Inflammatory macrophage treated with lipopolysaccharide for 4 hours (primary cell): Measurements from ENCODE around the gene LILRB2.
"Not testable (repeated sequence)": the region's sequence is repeated elsewhere in the genome, so short reads cannot be mapped to it uniquely, and the experiment has no call there.

Source experiments
- DNase-seq: peaks from one replicate; pipeline ENCODE4 v3.0.0-alpha.2; 2020

The LILRB2 gene

DNA sequence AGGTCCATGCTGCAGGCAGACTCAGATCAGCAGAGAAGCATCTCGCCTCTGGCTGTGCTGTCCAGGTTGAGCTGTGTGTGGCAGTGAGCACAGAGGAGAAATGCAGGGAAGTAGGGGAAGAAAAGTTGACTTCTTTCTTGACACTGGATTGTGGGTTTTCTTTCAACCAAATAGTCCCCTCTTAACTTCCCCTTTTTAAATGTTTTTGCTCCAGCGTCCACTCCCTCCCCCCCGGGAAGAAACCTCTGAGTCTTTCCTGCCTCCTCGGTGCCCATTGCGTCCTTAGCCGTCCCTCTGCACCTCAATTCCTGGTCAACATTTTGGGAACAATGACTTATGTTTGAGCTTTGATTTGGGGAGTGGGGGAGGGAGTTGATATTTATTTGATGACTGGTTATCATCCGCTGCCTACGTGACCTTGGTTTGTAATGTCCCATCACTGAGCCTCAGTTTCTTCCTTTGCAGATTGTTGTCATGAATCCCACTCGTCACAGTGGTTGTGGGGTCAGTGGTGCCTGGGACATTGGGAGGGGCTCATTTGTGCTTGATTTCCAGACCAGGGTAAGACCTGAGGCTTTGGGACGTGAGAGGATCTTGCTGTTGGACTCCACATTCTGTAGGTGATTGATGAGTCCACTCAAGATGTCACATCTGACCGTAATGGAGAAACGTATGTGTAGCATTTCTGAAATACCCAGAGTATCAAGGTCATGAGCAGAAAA is at the start of gene LILRB2:
Gene LILRB2 (minus strand): TSS at position 104 of the 722 bp plus-strand sequence. CDS start 614 bp downstream, outside the sequence.
- peak; percentile 68 for DNase-seq

DNA sequence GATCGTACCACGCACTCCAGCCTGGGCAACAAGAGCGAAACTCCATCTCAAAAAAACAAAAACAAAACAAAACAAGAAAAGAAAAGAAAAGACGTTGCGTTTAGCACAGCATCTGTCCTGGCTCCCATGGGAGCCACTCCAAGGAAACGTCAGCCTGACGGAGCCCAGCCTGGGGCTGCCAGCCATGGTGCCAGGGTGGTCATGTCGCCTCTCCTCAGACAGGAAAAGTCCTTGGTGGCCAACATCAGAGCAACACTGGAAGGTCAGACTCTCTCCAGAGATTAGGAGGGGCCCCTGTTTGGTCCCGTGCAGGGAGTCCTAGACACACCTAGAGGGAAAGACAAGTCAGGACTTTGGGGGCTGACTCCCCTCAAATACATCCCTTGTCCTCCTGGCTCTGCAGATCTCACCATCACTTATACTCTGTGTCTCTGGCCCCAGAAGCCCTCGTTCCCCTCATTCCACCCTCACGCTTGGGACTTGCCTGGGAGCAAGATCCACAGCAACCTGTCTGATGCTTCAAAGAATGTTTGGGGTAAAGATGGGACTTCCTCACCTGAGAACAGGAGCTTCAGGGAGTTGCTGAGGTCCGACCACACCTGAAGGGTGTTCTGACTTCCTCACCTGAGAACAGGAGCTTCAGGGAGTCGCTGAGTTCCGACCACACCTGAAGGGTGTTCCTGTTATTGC is 48.7 kb upstream of the LILRB2 start:
- DNase-seq, result no peak

DNA sequence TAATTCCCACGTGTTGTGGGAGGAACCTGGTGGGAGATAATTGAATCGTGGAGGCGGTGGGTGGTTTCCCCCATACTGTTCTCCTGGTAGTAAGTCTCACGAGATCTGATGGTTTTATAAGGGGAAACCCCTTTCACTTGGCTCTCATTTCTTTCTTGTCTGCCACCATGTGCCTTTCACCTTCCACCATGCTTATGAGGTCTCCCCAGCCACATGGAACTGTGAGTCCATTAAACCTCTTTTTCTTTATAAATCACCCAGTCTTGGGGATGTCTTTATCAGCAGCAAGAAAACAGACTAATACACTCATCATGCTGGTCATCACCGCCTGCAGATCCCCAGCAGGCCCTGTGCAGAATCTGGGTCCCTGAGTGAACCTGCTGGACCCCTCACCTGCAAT is 47.9 kb upstream of the LILRB2 start:
- not testable (repeated sequence) for DNase-seq

DNA sequence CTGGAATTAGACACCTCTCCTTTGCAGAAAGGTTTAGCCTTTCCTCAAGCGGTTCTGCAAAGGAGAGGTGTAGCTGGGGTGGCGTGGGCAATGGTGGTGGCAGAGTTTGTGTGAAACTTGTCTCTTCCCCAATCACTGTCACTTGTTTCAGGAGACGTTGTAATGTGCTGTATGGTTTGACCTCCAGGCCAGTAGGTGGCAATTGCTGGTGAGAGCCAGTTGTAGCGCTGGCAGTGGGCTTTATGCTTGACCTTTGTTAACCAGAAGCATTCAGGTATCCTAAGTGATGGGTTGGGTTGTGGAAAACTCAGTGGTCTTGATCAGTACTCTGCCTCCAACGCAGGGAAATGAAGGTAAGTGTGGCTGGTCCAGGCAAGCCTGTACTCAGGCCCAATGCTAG is 44.7 kb upstream of the LILRB2 start:
- no peak for DNase-seq

DNA sequence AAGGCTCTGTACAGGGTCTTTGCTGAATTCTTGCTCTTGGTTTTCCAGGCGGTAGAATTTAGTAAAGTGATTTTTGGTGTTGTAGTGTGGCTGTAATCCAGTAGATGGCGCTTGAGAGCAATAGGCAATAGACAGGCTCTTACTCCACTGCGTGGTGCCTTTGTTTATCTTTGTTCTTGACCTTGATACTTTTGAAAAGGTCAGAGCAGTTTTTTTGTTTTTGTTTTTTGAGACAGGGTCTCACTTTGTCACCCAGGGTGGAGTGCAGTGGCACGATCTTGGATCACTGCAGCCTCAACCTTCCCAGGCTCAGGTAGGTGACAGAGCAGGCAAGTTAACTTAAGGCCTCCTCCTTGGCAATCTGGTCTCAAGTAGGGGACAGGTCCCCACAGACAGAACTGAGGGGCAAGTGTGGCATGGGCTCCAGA is 44.3 kb upstream of the LILRB2 start:
- peak; percentile 62 for DNase-seq

DNA sequence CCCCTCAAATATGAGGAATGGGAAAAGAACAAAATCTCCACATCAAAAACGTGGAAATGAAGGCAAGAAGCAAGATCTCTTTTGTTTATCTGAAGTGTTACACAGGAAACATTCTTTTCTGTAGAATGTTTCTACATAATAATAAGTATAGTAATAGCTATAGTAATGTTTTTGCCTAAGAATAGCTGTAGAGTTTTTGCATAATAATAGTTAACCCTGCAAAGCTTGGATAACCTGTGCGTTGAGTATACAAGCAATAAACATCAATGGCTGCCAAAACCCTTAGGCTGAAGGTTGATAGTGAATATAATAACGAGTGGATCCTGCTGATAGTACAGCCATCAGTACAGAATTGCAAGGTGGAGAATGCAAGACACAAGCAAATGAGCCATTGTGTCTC is 43.2 kb upstream of the LILRB2 start:
- DNase-seq, result no peak

DNA sequence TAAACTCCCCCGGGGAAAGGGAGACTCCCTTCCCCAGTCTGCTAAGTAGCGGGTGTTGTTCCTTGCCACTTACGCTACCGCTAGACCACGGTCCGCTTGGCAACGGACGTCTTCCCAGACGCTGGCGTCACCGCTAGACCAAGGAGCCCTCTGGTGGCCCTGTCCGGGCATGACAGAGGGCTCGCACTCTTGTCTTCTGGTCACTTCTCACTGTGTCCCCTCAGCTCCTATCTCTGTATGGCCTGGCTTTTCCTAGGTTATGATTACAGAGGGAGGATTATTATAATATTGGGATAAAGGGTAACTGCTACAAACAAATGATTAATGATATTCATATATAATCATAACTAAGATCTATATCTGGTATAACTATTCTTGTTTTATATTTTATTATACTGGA is 42.0 kb upstream of the LILRB2 start:
- DNase-seq, result not testable (repeated sequence)

DNA sequence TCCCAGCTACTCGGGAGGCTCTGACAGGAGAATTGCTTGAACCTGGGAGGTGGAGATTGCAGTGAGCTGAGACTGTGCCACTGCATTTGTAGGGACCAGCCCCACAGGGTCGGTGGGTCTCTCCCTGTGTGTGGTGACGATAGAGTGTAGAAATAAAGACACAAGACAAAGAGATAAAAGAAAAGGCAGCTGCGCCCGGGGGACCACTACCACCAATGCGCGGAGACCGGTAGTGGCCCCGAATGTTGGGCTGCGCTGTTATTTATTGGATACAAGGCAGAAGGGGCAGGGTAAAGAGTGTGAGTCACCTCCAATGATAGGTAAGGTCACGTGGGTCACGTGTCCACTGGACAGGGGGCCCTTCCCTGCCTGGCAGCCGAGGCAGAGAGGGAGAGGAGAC is 41.4 kb upstream of the LILRB2 start:
- not testable (repeated sequence) for DNase-seq

DNA sequence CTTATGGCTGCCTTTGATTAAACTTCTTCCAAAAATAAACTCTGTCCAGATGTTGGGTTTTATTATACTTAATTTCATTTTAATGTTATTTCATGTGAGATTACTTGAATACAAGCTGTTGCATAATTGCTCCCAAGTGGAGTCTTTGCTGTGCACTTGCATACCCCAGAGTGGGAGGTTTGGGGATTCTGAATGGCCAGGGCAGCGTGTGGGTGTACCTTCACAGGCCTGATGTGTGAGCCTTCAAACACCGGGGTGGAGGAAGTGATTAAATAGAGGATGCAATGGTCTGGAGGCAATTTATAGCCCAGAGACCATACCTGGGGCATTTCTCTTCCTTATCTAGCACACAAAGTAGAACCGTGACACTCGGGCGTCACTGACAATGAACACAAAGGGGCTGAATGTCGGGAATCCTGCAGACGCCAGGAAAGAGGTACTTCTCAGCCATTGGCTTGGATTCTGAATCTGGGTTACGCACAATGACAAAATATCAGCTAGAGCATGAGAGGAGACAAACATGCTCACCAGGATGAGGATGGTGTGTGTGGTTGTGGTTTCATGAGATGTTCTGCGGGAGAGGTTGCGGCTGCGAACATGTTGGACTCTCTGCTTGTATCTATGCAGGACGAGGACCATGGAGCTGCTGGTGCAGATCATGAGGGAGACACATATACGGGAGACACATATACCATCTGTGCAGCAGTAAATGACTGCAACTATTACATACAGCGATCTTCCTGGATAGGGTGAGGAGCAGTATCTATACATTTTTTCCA is 39.2 kb upstream of the LILRB2 start:
- DNase-seq, result peak; percentile 34

DNA sequence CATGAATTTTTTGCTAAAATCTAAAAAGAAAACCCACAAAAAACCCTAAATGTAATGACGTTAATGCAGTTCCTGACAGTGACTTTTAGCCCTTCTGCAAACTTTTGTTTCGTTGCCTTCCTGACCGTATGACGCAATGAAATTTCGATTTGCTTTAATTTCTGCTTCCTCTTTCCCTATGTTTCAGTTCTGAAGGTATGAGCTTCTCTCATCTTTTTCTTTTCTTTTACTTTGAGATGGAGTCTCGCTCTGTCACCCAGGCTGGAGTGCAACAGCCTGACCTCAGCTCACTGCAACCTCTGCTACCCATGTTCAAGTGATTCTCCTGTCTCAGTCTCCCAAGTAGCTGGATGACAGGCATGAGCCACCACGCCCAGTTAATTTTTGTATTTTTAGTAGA is 38.1 kb upstream of the LILRB2 start:
- DNase-seq, result peak; percentile 97

DNA sequence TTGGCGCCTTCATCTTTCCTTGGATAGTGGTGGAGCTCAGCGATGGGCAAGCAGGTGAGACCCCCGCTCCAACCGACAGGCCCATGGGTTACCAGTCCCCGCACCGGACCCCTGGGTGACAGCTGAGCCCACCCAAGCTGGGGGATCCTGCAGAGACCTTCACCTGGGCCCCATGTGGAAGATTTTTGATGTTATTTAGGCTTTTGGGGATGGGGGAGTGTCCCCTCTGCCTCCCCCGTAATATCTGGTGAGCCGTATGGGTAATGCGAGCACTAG is 37.0 kb upstream of the LILRB2 start:
- no peak for DNase-seq

DNA sequence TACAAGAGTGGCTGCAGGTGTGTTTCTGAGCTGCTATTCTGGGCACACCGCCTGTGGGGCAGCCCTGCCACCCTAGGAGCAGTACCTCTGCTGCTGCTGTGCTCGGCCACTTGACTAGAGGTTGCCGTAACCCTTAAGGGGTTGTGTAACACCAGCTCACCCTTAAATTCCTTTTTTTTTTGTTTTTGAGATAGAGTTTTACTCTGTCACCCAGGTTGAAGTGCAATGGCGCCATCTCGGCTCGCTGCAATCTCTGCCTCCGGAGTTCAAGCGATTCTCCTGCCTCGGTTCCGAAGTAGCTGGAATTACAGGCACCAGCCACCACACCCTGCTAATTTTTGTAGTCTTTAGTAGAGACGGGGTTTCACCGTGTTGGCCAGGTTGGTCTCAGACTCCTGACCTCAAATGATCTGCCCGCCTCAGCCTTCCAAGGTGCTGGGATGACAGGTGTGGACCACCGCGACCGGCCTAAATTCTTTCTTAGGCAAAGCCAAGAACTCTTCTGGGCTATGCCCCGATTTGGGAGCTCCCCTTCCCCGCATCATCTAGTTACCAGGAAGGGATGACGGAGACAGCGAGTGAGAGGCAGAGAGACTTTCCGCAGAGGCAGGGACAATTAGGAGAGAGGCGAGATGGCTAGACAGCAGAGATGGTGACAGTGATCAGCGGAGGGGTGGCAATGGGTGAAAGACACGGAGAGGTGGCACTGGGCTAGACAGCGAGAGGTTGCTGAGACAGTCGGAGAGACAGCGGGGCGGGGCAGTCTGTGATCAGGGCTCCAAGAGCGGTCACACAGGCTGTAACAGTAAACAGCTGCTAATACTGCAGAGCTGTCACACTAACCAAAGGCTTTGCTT is 36.4 kb upstream of the LILRB2 start:
- DNase-seq, result peak; percentile 71

DNA sequence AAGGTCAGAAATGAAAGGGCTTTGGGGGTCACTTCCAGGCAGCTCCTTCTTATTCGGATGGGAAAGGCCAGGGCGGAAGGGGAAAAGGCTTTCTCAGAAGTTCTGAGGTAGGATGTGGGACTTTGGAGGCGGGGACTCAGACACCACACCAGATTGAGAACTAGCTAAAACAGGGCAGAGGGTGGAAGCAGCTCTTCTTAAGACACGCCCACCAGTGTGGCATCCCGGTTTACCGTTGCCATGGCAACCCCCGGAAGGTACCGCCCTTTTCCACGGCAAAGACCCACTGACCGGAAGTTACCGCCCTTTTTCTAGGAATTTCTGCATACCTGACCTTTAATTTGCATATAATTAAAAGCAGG is 35.8 kb upstream of the LILRB2 start:
- DNase-seq, result peak; percentile 91

DNA sequence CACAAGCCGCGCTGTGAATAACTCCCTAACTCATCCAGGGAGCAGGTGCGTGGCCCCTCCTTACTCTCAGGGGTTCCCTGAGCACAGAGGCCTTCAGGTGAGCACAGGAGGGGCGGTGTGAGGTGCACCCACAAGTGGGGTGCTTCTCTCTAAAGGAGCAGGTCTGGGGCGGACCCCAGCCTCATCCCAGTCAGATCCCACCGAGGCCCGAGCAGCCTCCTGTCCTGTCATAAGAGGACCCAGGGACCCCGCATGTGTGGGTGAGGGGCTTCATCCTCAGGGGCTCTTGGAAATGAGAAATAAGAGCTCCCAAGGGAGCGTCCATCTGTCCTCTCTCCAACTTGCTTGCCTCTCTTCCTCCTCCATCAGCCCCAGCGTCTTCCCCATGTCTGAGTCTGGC is 35.0 kb upstream of the LILRB2 start:
- DNase-seq, result no peak

DNA sequence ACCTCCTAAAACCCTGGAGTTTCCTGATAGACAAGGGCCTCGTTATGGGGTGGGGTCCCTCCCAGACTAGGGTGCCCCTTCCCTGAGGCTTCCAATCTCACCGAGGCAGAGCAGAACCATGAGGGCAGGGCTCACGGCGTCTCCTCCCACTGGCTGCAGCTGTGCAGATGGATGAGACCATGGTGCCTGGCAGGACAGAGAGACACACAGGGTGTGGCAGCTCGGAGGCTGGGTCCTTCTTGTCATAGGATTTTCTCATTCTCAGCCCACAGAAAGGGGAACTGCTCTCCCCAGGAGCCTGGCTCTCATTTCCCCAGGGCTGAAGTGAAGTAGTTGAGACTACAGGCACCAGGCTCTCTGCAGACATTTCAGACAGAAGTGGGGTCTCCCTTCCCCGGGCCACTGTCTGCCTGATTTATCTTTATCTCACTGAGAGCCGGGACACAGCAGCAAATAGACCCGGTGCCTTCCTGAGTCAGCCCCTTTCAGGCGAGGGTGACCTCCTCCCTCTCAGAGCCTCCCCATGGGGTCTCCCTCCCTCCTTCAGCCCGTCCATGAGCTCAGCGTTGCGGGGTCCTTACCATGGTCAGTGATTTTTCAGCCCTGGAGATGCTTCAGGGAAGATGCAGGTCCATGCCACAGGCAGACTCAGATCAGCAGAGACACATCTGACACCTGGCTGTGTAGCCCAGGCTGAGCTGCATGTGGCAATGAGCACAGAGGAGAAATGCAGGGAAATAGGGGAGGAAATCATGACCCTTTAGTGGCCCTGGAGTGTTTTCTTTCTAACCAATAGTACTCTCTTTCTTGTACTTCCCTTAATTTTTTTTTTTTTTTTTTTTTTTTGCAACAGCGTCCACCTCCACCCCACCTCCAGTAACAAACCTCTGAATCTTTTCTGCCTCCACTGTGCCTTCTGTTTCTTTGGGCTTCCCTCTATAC is 31.8 kb upstream of the LILRB2 start, which contains the start of gene LILRA5:
Gene LILRA5 (minus strand): TSS at position 731 of the 942 bp plus-strand sequence. CDS start 147 bp downstream, at position 584.
- DNase-seq, result peak; percentile 92

DNA sequence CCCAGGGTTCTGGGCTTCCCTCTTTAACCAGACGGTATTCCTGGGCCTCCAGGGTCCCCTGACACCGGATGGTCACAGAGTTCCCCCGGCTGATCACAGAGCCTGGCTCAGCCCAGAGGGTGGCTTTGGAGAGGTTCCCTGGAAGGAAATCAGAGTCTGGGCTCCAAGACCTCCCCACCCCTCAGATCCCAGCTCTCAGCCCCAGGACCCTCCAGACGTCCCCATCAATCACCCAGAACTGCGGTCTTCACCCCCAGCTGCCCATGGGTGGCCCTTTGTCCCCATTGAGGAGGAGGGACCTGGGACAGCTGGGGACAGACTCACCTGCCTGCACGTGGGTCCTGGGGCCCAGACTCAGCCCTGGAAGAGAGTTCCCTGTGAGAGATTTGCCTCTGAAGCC is 31.1 kb upstream of the LILRB2 start:
- no peak for DNase-seq

DNA sequence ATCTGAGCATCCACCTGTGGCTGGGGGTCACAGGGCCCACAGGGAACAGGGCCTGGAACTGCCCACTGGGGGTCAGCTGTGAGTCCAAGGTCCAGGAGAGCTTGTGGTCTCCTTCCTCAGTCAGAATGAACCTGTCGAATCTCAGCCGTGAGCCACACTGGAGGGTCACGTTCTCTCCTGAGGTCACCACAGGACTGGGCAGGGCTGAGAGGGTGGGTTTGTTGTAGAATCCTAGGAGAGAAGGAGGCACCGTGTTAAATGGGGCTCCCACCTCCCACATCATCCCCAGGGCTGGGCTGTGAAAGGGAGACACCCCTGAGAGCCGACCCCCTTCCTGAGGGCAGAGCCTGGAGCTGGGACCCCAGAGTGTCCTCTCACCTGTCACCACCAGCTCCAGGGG is 30.6 kb upstream of the LILRB2 start:
- DNase-seq, result no peak

DNA sequence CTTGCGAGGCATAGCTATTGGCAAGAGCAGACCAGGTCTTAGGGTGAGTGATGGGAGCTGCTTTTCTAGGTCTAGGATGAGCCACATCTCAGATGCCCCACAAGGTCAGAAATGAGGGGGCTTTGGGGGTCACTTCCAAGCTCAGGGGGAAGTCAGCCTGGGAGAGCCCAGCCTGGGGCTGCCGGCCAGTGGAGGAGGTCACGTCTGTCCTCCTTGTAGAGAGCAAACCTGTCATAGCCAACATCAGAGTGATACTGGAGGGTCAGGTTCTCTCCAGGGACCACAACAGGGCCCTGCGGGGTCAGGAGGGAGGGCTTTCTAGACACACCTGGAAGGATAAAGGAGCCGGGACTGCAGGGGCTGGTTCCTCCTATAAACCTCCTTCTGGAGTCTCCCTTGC is 29.6 kb upstream of the LILRB2 start:
- no peak for DNase-seq

DNA sequence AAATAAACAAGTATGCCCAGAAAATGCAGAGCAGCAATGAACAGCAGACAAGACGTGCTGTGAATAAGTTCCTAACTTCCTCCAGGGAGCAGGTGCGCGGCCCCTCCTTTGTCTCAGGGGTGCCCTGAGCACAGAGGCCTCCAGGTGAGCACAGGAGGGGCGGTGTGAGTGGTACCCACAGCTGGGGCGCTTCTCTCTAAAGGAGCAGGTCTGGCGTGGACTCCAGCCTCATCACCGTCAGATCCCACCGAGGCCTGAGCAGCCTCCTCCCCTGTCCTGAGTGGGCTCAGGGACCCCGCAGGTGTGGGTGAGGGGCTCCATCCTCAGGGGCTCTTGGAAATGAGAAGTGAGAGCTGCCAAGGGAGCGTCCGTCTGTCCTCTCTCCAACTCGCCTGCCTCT is 28.9 kb upstream of the LILRB2 start:
- DNase-seq, result no peak

DNA sequence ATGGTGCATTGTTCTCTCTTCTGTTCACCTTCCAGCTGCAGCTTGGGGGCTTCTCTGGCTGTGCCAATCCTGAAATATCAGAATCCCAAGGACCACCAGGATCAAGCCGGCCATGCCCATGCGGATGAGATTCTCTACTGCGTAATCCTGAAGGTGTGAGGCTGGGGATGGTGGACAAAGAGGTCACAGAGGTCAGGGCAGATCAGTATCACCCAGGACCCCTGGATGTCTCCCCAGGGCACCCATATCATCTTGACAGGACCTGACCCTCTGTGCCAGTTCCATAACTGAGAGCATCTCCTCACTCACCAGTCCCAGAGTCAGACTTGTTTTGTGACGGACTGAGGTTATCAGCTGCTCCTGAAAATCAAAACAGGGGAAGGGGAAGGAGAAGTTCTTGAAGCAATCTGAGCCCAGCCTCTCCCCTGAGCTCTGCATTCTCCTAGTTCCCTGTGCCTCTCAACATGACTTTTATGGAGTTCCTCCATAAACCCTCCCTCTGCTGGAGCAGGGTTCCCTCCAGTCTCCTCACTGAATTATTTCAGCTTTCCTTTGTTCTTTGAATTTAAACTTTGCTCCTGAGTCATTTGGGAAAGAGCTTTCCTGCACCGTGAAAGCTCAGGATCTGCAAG is 26.6 kb upstream of the LILRB2 start:
- DNase-seq, result no peak

DNA sequence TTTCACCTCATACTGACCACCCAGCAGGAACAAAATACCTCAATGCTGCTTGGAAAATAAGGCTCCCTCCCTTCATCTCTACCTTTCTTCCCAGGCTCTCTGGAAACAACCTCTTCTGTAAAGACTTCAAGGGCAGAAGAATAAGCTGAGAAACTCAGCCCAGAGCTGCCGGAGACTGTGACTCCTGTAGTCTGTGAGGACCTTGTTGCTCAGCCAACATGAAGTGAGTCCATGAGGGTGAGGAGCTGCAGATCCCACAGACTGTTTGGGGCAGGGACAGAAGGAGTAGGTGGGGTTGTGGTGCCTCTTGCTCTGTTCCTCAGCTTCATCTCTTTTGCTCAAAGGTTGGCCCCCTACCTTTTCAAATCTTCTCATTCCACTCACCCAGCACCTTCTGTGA is 24.2 kb upstream of the LILRB2 start:
- no peak for DNase-seq
